CD4-positive, alpha-beta T cell treated with Interleukin-12 subunit alpha and Interleukin-12 subunit beta, for 1 hour (primary cell): ENCODE data around the gene GIMAP8.
A peak's percentile ranks its signal among the peaks of the same experiment; 100 is the strongest.
"Not testable (repeated sequence)": the region's sequence is repeated elsewhere in the genome, so short reads cannot be mapped to it uniquely, and the experiment has no call there.

Source experiments
- DNase-seq: peaks from one replicate; pipeline ENCODE4 v3.0.0-alpha.2; 2020

Gene GIMAP8

DNA sequence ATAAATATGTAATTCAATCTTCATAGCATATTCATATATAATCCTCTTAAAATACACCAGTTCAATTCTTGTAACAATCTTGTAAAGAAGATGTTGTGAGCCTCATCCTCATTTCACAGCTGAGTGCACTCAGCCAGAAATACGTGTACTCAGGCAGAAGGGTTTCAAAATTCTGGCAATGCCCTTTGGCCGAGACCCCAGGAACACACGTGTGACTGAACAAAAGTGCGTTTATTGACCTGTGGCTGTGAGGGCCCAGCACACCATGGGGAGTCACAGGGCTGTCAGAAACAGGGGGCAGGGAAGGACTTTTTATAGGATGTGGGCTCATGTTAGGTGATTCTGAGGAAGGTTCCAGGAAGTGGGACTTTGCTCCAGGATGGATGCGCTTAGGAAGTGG lies 21.5 kb downstream of the GIMAP8 start:
- DNase-seq: no peak

DNA sequence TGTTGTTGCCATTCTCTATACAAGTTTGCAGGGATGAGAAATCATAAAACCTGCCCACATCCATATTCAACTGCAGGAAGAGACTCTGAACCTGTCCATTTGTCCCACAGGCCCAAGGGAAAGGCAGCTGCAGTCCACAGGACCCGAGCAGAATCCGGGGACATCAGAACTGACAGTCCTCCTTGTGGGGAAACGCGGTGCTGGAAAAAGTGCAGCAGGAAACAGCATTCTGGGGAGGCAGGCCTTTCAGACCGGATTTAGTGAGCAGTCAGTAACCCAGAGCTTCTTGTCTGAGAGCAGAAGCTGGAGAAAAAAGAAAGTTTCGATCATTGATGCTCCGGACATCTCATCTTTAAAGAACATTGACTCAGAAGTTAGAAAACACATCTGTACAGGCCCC lies 23.5 kb downstream of the GIMAP8 start:
- DNase-seq: no peak

DNA sequence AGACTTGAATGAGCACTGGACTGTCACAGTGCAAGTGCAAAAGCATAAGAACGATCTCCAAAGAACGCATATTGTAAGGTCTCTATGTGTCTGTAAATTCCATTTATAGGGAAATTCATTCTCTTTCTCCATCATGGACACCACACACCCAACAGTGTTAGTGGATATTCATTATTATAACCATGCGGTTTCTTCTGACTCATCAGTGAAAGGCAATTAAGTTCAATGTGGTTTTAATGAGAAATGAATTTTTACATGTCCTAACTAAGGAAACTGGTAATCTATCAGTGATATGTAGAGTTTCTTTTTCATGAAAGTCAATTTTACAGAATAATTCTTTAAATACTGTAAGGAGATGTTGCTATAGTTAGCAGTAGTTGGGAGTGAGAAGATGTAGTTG lies 25.9 kb downstream of the GIMAP8 start:
- DNase-seq: no peak

DNA sequence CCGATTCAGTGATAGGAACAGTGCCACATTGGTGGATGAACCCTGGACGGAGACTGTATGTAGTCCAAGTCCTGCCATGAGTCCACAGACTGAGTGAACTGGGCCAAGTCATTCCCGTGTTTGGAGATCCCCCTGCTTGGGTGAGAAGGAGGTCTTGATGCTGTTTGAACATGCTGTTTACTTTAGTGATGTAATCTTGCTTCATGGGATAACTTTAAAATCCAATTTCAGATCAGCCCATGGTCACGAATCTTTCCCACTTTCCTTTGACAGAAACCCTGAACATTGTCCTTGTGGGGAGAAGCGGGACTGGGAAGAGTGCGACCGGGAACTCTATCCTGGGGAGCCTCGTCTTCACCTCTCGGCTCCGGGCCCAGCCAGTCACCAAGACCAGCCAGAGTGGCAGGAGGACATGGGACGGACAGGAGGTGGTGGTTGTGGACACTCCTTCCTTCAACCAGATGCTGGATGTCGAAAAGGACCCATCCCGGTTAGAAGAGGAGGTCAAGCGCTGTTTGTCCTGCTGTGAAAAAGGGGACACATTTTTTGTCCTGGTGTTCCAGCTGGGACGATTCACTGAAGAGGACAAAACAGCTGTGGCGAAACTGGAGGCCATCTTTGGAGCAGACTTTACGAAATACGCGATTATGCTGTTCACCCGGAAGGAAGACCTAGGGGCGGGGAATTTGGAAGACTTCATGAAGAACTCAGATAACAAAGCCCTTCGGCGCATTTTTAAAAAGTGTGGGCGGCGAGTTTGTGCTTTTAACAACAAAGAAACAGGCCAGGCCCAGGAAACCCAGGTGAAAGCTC lies 26.6 kb downstream of the GIMAP8 start:
- peak; percentile 54 for DNase-seq

DNA sequence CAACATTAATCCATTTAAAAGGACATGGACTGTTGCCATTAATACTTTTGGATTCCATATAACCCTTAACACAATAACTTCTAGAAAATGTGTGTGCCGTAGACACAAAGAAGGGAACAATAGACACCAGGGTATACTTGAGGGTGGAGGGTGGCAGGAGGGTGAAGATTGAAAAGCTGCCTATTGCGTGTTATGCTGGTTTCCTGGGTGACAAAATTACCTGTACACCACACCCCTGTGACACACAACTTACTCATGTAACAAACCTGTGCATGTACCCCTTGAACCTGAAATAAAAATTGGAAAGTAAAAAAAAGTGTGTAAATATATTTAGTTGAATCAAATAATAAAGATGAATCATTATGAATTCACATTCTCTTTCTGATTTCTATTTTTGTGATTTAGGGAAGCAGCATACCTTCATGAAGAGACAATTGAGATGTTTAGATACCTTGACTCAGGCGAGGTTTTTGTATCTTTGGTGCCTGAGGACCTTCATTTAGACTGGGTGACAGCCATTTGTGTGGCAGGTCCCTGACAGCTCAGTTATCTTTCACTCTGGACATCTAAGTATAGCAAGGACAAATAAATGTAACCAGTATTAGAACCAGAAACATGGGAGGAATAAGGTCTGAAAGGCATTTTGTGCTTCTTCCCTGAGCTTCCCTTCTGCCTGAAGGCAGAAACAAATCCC lies 28.7 kb downstream of the GIMAP8 start:
- peak; percentile 86 for DNase-seq

DNA sequence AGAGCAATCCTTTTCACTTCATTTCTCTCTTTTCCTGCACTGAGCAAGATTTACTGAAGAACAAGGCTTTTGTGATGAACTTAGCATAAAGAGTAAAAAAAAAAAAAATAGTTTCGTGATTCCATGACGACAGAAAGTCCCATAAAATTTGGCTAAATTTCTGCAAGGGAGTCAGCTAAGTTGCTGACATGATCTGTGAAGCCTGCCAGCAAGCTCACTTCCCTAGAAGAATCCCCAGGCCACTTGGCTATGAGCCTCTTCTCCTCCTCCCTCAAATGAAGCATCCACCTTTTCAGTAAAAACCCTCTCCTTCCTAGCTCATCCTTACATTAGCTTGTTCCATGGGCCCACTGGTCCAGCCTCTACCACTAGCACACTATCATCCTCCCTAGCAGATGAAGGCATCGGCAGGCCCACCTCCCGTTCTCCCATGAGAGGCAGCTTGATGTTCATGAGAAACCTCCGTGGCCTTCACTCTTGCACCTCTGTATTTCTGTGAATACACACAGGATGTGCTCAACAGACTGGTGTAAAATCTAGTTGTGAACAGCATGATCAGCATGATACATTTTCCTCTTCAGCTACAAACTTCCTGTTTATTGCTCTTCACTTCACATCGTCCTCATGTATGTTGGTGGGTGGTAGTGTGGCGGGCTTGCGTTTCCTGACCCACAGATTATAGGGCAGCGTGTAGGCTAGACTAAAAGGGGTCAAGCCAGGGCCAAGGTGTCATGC lies 30.9 kb downstream of the GIMAP8 start:
- peak; percentile 80 for DNase-seq

DNA sequence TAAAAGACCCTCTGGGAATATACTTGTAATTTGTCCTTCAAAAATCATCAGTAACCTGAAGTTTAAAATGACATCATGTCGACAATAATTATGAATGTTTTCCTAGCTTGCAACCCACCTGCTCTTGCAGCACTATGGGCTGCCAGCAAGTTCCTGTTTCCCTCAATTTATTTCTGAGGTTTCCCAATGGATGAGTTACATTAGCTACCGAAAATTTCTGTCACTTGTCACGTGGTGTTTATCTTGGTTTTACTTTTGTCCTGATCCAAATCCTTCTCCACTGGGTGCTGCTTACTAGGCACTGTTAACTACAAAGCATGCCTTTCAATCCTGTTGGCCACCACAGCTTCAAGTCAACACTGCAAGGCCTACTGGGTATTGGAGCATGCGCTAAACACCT lies 31.5 kb downstream of the GIMAP8 start:
- DNase-seq: no peak

DNA sequence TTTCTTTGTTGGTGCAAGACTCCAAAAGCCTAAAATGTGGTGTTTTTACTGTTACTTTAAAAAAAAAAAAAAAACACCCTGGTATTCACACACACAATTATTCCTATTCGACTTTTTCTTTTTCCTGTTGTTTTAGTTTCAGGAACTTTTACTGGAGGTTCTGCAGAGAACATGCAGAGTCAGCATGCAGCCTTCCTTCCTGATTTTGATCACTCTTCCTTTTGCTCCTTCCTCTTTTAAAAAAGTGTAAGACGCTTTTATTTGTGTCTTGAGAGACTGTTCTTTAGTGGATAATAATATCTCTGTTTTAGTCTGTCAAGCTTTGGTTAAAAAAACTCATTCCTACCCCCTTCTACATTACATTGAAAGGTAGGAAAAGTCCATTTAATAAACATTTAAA lies 33.1 kb downstream of the GIMAP8 start:
- not testable (repeated sequence) for DNase-seq

DNA sequence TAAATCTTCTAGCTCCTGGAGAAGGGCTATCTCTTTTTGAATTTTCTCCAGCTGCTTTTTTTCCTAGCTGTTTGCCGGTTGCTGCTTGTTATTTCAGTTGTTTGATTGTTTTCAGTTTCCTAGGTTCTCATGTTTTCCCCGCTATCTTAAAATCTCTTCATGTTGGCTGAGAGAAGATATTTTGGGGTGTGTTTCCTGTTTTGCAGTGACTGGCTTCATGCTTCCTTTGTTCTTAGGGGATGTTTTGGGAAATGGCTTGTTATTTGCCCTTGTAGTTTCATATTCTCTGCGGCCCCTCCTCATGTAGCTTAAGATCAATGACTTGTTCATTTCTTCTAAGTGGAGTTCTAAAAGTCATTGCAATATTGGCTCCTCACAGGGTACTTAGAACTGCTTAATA lies 33.6 kb downstream of the GIMAP8 start:
- DNase-seq: peak; percentile 85

DNA sequence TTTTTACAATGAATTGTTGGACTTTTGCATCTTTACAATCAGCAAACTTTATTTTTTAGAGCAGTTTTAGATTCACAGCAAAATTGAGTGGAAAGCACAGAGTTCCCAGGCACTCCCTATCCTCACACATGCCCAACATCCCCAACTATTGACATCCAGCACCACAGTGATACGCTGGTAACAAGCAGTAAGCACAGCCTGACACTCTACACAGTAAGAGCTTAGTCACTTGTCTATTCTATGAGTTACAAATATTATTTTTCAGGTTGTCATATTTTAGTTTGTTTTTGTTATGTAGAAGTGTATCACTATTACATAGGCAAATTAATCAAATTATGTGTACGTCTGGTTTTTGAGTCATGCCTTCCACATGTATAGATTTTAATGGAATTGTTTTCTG lies 37.2 kb downstream of the GIMAP8 start:
- DNase-seq: no peak

DNA sequence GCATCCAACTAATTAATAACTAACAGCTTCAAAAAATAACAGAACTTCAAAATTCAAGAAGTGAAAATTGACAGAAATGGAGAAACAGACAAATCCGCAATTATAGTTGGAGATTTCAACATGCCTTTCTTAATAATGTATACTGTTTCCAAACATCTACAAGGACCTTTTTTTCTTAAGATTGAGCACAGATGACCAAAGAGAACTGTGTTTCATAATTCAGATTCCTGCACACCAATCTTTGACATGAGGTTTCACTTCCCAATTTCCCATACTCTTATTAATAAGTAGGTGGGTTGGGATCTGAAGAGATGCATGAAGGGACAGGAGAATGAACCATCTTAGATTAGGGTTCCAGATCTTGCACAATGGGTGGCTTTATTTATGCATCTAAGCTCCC lies 39.4 kb downstream of the GIMAP8 start:
- no peak for DNase-seq

DNA sequence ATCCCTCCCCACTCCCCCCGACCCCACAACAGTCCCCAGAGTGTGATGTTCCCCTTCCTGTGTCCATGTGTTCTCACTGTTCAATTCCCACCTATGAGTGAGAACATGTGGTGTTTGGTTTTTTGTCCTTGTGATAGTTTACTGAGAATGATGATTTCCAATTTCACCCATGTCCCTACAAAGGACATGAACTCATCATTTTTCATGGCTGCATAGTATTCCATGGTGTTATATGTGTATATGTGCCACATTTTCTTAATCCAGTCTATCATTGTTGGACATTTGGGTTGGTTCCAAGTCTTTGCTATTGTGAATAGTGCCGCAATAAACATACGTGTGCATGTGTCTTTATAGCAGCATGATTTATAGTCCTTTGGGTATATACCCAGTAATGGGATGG lies 43.0 kb downstream of the GIMAP8 start:
- DNase-seq: not testable (repeated sequence)

DNA sequence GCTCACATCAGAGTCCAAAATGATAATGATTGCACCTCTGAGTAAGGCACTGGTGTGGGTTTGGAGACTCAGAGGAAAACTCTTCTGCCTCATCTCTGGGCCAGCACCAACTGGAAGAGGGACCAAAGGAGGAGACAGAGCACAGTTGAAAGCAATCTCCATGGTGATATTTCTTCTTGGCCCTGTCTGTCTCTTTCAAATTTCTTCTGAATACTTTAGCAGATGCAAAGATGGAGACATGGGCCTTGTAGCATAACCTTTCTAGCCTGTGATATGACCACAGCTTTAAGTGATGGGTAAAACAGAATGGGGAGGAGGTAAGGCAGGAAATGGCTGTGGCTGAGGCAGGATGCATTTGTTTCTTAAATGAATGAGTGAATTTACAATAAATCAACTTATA lies 52.1 kb downstream of the GIMAP8 start:
- peak; percentile 63 for DNase-seq

DNA sequence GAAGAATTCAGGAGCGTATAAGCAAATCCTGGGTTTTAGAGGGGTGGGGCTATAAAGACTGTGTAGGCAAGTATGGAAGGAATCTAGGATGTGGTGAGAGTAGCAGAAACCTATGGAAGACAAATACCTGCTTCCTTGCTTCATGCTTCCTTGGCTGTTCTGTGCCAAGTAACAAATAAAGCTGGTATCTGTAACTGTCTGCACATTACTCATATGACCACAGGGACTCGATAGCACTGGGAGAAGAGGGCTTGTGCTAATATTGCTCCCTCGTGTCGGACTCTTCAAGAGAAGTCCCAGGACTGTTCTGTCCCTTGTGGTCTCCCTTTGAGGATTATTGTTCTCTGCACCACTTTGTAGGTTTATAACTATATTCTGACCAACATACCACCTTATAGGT lies 52.7 kb downstream of the GIMAP8 start:
- DNase-seq: no peak

DNA sequence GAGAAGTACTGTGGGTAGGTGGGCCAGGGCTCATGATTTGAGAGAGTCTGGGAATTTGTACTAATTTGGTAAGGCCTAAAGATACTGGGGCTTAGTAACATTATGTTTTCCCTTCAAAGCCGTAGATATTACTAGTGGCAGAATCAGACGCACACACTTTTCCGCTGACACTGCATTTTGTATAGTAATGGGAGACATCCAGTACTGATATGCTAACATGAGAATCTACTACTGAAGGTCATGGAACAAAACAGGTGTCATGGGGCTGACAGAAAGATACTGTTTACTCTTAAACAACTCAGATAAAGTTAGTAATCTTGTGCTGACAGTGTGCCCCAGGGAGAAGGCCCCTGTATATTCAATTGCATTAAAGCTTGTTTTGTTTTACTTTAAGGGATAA lies 53.2 kb downstream of the GIMAP8 start:
- DNase-seq: no peak

DNA sequence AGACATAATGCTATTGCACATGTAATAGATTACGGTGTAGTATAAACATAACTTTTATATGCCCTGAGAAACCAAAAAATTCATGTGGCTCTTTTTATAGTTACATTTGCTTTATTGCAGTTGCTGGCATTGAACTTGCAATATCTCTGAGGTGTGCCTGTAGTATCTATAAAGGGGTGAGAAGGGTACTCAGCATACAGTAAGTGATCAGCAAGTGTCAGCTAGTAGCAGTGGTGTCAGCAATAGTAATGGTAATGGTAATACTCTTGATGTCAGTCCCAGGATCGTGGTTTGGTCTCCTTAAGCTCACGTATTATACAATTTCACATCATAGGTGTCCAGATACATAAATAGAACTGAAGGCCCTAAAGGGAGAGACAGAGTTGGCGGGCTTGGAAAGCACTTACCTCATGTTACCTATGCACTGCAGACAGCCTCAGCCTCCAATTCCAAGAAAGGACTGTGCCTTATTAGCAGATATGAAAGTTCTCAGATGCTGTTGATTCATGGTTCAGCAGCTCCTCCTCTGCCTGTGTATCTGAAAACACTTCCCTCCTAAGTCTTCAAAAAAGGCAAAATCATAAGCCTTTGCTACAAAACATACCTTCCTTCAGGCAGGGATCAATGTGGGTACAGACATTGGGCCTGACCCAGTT lies 57.6 kb downstream of the GIMAP8 start:
- peak; percentile 45 for DNase-seq

DNA sequence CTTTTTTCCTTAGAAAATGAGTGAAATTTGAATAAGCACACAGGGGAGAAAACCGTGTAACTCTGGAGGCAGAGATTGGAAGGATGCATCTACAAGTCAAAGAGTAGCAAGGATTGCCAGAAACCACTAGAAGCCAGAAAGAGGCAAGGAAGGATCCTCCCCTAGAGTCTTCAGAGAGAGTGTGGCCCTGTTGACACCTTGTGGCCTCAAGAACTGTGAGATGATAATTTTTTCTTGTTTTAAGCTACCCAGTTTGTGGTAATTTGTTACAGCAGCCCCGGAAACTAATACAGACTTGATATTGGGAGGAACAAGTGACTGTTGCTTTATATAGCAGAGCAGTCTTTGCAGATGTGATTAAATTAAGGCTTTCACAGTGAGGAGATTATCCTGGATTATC lies 60.6 kb downstream of the GIMAP8 start:
- DNase-seq: peak; percentile 26

DNA sequence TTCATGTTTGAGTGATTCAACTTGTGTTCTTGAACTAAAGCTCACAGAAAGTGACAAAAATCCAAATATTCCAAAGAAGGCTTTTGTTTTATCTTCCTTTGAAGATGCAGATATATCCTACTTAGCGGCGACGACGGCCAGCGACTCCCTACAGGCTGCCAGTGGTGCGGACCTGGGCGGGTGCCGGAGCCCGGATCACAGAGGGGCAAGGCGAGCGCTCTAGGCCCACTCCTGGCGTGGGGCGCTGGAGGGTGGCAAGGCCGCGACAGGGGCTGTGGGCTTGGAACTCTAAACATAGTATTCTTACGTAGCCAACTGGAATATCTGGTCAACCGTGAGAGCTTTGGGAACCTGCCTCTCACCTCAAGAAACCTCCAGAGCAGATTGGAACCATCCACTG lies 63.3 kb downstream of the GIMAP8 start:
- DNase-seq: no peak

DNA sequence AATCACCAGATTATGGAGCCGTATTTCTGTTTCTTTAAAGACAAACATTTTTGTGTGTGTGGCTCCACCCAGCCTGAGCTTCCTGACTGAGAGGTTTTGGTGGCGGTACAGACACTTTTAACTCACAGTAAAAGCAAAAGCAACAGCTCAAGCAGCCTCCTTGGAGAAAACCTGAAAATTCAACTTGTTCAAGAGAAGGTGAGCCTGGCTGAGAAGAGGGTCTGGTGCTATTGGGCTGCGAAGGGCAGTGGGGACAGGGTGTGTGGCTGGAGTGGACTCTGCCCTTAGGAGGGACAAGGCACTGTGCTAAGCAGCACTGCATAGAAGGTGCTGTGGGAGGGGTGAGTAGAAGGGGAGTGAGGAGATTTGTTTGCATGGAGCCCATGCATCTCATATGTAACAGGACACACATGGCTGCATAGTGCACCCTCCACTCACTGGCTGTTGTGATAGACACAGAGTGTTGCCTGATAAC lies 64.4 kb downstream of the GIMAP8 start, which contains the start of gene GIMAP7:
Gene GIMAP7, plus strand, starts transcription at position 125 of the 475 bp plus-strand sequence. CDS start 5,103 bp downstream, outside the sequence.
- DNase-seq: peak; percentile 82

DNA sequence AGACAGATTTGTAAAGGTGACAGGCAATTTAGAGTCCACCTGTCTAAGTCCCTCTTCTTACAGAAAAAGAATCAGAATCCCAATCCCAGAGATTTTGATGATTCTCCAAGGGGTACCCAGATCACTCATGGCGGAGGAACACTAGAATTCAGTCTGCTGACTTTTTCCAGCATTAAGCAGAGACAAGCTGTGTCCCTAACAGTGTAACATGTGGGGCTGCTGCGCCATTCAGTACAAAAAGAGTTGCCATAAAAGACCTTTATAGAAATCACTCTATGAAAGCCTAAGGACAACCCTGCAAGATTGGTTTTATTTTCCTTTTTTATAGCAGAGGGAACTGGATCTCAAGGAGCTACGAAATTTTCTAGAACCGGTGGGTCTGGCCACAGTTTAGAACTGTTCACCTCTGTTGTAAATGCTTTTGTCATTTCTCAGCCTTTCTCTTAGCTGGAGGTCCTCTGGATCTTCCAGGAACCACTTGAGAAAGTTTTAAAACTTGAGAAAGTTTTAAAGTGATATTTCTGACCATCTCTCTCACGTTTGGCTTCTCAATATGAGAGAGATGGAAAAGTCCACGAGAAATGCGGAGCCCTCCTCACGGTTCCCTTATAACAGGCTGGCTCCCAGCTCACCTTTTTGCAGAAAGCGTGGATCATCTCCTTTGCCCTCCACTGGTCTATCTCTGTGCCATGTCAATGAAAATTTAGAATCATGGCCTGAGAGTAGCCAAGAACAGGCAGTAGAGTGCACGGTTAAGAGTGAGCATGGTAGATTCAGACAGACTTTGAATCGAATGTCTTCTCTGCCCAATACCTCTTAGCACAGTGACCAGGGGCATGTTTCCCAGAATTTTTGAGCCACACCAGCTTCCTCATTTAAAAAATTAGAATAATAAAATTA lies 65.1 kb downstream of the GIMAP8 start:
- peak; percentile 60 for DNase-seq

DNA sequence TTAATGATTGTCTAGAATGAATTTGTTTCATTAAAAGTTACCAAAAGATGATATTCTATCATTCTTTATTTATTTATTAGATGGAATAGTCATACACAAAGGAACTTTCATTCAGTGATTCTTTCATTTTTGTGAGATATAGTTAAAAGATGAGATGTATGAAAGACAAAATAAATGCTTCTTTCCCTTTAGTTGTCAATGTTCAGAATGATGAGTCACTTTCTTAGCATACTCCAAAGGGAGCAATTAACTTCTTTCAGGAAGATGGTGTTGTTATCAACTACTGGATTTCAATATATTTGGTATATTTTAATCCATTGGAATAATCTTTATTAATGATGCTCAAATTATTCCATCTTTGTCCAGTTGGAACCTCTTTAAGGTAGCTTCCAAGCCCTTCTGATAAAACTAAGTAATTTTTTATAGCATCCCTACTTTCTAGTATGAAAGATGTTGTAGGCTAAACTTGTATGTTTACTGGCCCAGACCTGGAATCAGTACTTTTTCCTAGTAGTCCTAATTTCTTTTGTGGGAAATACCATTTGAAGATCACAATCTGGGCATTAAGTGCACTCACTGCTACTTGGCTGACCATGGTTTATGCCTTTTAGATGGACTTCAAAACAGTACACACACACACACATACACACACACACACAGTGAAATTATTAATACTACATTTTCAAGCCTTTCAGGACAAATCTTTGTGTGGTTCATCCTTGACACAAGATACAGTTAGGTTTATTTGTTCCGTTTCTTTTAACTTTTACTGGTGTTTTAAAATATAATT lies 66.7 kb downstream of the GIMAP8 start:
- DNase-seq: peak; percentile 52
